SK-N-SH (cell line): Measurements from ENCODE around the gene CATSPERB. TPM values are rescaled to one million over a fixed set of nuclear protein-coding genes. Genes with fewer than 3 reads are reported as not detected.

ENCODE experiments used
- CTCF ChIA-PET: fragments of 300-600, 350-600 bp; formaldehyde crosslinking; extraction: SDS; loops from one replicate; lab custom pipeline; 2021; lab: Yijun Ruan, JAX
- POLR2A ChIA-PET: fragments of 350-600 bp; sonication (Branson Sonifier 250); formaldehyde crosslinking; extraction: SDS; loops from one replicate; lab custom pipeline; 2020; ENCODE audit warnings: antibody characterized with exemption, inconsistent platforms; lab: Yijun Ruan, JAX
- DNase-seq: peaks from one replicate; pipeline ENCODE4 v3.0.0; 2012
- H2AFZ ChIP-seq: fragments of 200-600 bp; sonication (generic); 2 replicates; pipeline ENCODE4 v1.8.1; 2016; ENCODE audit warnings: antibody characterized with exemption, mild to moderate bottlenecking, low read depth
- H3F3A ChIP-seq: fragments of 200-600 bp; sonication (generic); replicated peaks from 2 replicates; pipeline ENCODE3; 2016; ENCODE audit warnings: antibody characterized with exemption, mild to moderate bottlenecking; ENCODE audit not compliant: insufficient read depth
- H3K27ac ChIP-seq, 2 experiments: fragments of 200-500 bp in 1 of 2; fragments of 200-600 bp in 1 of 2; sonication (Bioruptor generic) in 1 of 2; sonication (generic), shearing (Covaris generic) in 1 of 2; 2 replicates each; pipeline versions ENCODE4 v1.5.1 to v1.6.1; 2014 to 2016; ENCODE audit warnings: low read depth in 2 of 2, inconsistent platforms in 1 of 2, low read length in 1 of 2, mild to moderate bottlenecking in 1 of 2, mixed read lengths in 1 of 2
- H3K27me3 ChIP-seq: fragments of 200-600 bp; sonication (generic), shearing (Covaris generic); 2 replicates; pipeline ENCODE4 v1.6.1; 2016; ENCODE audit warnings: mixed run types; ENCODE audit not compliant: insufficient read depth
- H3K36me3 ChIP-seq, 2 experiments: fragments of 200-500 bp in 1 of 2; fragments of 200-600 bp in 1 of 2; sonication (Bioruptor generic) in 1 of 2; sonication (generic) in 1 of 2; replicated peaks in 1 of 2; 2 replicates each; pipeline versions ENCODE3 to v1.5.1; 2014 to 2016; ENCODE audit warnings: low read length in 1 of 2, mild to moderate bottlenecking in 1 of 2; ENCODE audit not compliant: insufficient read depth in 2 of 2, control insufficient read depth in 1 of 2
- H3K4me1 ChIP-seq, 2 experiments: fragments of 200-500 bp in 1 of 2; fragments of 200-600 bp in 1 of 2; sonication (Bioruptor generic) in 1 of 2; sonication (generic), shearing (Covaris generic) in 1 of 2; 2 replicates each; pipeline versions ENCODE4 v1.5.1 to v1.6.1; 2014 to 2016; ENCODE audit warnings: low read depth in 1 of 2, low read length in 1 of 2, mixed run types in 1 of 2; ENCODE audit not compliant: insufficient read depth in 2 of 2, control insufficient read depth in 1 of 2
- H3K4me2 ChIP-seq: fragments of 200-600 bp; sonication (generic), shearing (Covaris generic); 2 replicates; pipeline ENCODE4 v1.6.1; 2017; ENCODE audit warnings: mixed run types
- H3K4me3 ChIP-seq, 2 experiments: fragments of 200-500 bp in 1 of 2; fragments of 200-600 bp in 1 of 2; sonication (Bioruptor generic) in 1 of 2; sonication (generic), shearing (Covaris generic) in 1 of 2; 2 replicates each; pipeline versions ENCODE4 v1.5.1 to v1.8.1; 2014 to 2016; ENCODE audit warnings: low read depth in 2 of 2, inconsistent platforms in 1 of 2, low read length in 1 of 2, mild to moderate bottlenecking in 1 of 2, mixed read lengths in 1 of 2, moderate library complexity in 1 of 2
- H3K79me2 ChIP-seq: fragments of 200-600 bp; sonication (generic); 2 replicates; pipeline ENCODE4 v1.8.1; 2017; ENCODE audit warnings: mild to moderate bottlenecking; ENCODE audit not compliant: insufficient read depth
- H3K9ac ChIP-seq: fragments of 200-600 bp; sonication (generic); 2 replicates; pipeline ENCODE4 v1.6.1; 2017; ENCODE audit warnings: mixed run types
- H3K9me2 ChIP-seq: fragments of 200-600 bp; sonication (generic); 2 replicates; pipeline ENCODE4 v1.6.1; 2017; ENCODE audit warnings: mixed run types
- H3K9me3 ChIP-seq: fragments of 200-600 bp; sonication (generic); 2 replicates; pipeline ENCODE4 v1.6.1; 2017; ENCODE audit warnings: mixed run types, mild to moderate bottlenecking, moderate library complexity
- H4K20me1 ChIP-seq: fragments of 200-600 bp; sonication (generic); 2 replicates; pipeline ENCODE4 v1.6.1; 2017; ENCODE audit warnings: mild to moderate bottlenecking, mixed run types; ENCODE audit not compliant: insufficient read depth
- ELF1 ChIP-seq: IDR thresholded peaks from 2 replicates; pipeline ENCODE4 v1.4.0; 2012
- FOSL2 ChIP-seq: IDR thresholded peaks from 2 replicates; pipeline ENCODE4 v1.4.0; 2012; ENCODE audit warnings: low read depth, mild to moderate bottlenecking, moderate library complexity, borderline replicate concordance
- FOXJ3 ChIP-seq: sonication (generic); formaldehyde crosslinking; IDR thresholded peaks from 2 replicates; pipeline ENCODE4 v1.5.1; 2020; ENCODE audit warnings: mild to moderate bottlenecking, missing genetic modification reagents
- FOXM1 ChIP-seq: IDR thresholded peaks from 2 replicates; pipeline ENCODE4 v1.4.0; 2012; ENCODE audit warnings: low read depth, mild to moderate bottlenecking
- GATA2 ChIP-seq: sonication (generic); formaldehyde crosslinking; IDR thresholded peaks from 2 replicates; pipeline ENCODE4 v1.5.0; 2020; ENCODE audit warnings: mild to moderate bottlenecking, missing genetic modification reagents
- JUND ChIP-seq: IDR thresholded peaks from 2 replicates; pipeline ENCODE4 v1.4.0; 2012
- NFIC ChIP-seq: IDR thresholded peaks from 2 replicates; pipeline ENCODE4 v1.4.0; 2012; ENCODE audit warnings: borderline replicate concordance
- RAD21 ChIP-seq: IDR thresholded peaks from 2 replicates; pipeline ENCODE4 v1.6.1; 2012; ENCODE audit warnings: mild to moderate bottlenecking, low read length
- RXRA ChIP-seq: IDR thresholded peaks from 2 replicates; pipeline ENCODE4 v1.4.0; 2012; ENCODE audit warnings: low read depth, mild to moderate bottlenecking, borderline replicate concordance
- YY1 ChIP-seq: IDR thresholded peaks from 2 replicates; pipeline ENCODE4 v1.4.0; 2012; ENCODE audit warnings: low read depth, mild to moderate bottlenecking
- WGBS: methylation state at CpG from one replicate; pipeline ENCODE4 v1.1.6; 2017; ENCODE audit warnings: low lambda C conversion rate; 5-methylcytosine and 5-hydroxymethylcytosine counted together
- polyA plus RNA-seq, 3 experiments: library from polyadenylated mRNA; depleted of rRNA; stranded (reverse); fragments of >200 nt; gene quantifications; 2 replicates each; pipeline ENCODE4 v1.2.3, GENCODE V29; 2012
- TF ChIP-seq, protein P1 (sequence below): IDR thresholded peaks from 2 replicates; pipeline ENCODE4 v1.4.0; 2012; ENCODE audit warnings: low read depth, borderline replicate concordance
- TF ChIP-seq, protein P2 (sequence below): IDR thresholded peaks from 2 replicates; pipeline ENCODE4; 2012
- TF ChIP-seq, protein P3 (sequence below): fragments of 150-350 bp; IDR thresholded peaks from 2 replicates; pipeline ENCODE4 v1.6.1; 2016; ENCODE audit warnings: mild to moderate bottlenecking, low read depth, low read length
- TF ChIP-seq, protein P4 (sequence below): fragments of 200-600 bp; sonication (generic); IDR thresholded peaks from 2 replicates; pipeline ENCODE4 v1.6.1; 2017; ENCODE audit warnings: antibody characterized with exemption, mild to moderate bottlenecking, moderate library complexity

CATSPERB gene
- polyA plus RNA-seq, 1 of the 3 experiments (the other 2 are of a cell fraction), result 0.08 TPM

DNA sequence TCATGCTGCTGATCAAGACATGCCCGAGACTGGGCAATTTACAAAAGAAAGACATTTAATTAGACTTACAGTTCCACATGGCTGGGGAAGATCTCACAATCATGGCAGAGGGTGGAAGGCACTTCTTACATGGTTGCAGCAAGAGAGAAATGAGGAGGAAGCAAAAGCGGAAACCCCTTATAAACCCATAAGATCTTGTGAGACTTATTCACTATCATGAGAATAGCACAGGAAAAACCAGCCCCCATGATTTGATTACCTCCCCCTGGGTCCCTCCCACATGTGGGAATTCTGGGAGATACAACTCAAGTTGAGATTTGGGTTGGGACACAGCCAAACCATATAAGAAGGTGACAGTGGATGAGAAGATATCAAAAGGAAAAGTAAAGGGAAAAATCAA, 78.4 kb downstream of the CATSPERB start:
- 10% methylated on average over 2 of the region's 2 CpGs for WGBS
- no peak overlapping the region for H2AFZ ChIP-seq
- H3K27ac ChIP-seq, result no peak overlapping the region
- no peaks in the 10 kb centered on the region for H3K4me1 ChIP-seq
- no peaks in the 10 kb centered on the region for H3F3A ChIP-seq
- no peak overlapping the region for H3K4me3 ChIP-seq
- H3K9ac ChIP-seq, result no peak overlapping the region
- no peaks in the 10 kb centered on the region for H3K9me2 ChIP-seq
- ChIA-PET POLR2A (no interaction called here), CTCF (no interaction called here)
- H3K9me3 ChIP-seq, result no peaks in the 10 kb centered on the region
- no peak for DNase-seq
- H3K79me2 ChIP-seq, result no peaks in the 10 kb centered on the region
- no peak overlapping the region for H3K4me2 ChIP-seq
- TF ChIP-seq, protein P1, sequence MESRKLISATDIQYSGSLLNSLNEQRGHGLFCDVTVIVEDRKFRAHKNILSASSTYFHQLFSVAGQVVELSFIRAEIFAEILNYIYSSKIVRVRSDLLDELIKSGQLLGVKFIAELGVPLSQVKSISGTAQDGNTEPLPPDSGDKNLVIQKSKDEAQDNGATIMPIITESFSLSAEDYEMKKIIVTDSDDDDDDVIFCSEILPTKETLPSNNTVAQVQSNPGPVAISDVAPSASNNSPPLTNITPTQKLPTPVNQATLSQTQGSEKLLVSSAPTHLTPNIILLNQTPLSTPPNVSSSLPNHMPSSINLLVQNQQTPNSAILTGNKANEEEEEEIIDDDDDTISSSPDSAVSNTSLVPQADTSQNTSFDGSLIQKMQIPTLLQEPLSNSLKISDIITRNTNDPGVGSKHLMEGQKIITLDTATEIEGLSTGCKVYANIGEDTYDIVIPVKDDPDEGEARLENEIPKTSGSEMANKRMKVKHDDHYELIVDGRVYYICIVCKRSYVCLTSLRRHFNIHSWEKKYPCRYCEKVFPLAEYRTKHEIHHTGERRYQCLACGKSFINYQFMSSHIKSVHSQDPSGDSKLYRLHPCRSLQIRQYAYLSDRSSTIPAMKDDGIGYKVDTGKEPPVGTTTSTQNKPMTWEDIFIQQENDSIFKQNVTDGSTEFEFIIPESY, result no peak
- TF ChIP-seq JUND (no peak), NFIC (no peak), FOXJ3 (CRISPR knock-in tag) (no peak), FOSL2 (no peak), FOXM1 (no peak), RAD21 (no peak), RXRA (no peak), ELF1 (no peak), YY1 (no peak), GATA2 (CRISPR knock-in tag) (no peak)
- TF ChIP-seq, protein P2, sequence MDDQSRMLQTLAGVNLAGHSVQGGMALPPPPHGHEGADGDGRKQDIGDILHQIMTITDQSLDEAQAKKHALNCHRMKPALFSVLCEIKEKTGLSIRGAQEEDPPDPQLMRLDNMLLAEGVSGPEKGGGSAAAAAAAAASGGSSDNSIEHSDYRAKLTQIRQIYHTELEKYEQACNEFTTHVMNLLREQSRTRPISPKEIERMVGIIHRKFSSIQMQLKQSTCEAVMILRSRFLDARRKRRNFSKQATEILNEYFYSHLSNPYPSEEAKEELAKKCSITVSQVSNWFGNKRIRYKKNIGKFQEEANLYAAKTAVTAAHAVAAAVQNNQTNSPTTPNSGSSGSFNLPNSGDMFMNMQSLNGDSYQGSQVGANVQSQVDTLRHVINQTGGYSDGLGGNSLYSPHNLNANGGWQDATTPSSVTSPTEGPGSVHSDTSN, result no peak
- TF ChIP-seq, protein P3, sequence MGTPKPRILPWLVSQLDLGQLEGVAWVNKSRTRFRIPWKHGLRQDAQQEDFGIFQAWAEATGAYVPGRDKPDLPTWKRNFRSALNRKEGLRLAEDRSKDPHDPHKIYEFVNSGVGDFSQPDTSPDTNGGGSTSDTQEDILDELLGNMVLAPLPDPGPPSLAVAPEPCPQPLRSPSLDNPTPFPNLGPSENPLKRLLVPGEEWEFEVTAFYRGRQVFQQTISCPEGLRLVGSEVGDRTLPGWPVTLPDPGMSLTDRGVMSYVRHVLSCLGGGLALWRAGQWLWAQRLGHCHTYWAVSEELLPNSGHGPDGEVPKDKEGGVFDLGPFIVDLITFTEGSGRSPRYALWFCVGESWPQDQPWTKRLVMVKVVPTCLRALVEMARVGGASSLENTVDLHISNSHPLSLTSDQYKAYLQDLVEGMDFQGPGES, result no peak
- TF ChIP-seq, protein P4, sequence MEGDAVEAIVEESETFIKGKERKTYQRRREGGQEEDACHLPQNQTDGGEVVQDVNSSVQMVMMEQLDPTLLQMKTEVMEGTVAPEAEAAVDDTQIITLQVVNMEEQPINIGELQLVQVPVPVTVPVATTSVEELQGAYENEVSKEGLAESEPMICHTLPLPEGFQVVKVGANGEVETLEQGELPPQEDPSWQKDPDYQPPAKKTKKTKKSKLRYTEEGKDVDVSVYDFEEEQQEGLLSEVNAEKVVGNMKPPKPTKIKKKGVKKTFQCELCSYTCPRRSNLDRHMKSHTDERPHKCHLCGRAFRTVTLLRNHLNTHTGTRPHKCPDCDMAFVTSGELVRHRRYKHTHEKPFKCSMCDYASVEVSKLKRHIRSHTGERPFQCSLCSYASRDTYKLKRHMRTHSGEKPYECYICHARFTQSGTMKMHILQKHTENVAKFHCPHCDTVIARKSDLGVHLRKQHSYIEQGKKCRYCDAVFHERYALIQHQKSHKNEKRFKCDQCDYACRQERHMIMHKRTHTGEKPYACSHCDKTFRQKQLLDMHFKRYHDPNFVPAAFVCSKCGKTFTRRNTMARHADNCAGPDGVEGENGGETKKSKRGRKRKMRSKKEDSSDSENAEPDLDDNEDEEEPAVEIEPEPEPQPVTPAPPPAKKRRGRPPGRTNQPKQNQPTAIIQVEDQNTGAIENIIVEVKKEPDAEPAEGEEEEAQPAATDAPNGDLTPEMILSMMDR, result no peak
- no peaks in the 10 kb centered on the region for H3K36me3 ChIP-seq
- H3K27me3 ChIP-seq, result no peaks in the 10 kb centered on the region; the same call in 1 of the 2 replicates
- no peaks in the 10 kb centered on the region for H4K20me1 ChIP-seq
